ENCODE results near the gene MROH9. TPM values are rescaled to one million over a fixed set of nuclear protein-coding genes. Genes with fewer than 3 reads are reported as not detected.

Gene MROH9
- total RNA-seq, 4 donors from 2014 or later = not detected

DNA sequence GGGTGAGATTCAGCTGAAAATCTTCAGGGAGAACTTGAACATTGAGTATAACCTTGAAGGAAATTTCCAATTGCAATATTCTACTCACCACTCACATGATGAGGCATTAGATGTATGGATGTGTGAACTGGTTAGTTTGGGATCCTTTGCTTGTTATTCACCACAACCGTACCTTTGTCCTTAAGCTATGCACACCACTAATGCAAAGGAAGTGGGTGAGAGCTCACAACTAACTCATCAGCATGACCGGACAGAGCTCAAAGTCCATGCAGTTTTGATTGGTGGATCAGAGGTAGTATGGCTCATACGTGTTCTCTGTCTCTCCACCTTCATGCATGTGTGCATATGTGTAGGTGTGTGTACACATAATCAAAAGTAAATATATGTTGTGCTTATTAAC, 43.5 kb upstream of the MROH9 start:
- no peak for DNase-seq (ENCODE audit: extremely low spot score)
- H3K27me3 ChIP-seq = no peaks in the 10 kb centered on the region
- H3K36me3 ChIP-seq = no peaks in the 10 kb centered on the region
- WGBS = 94% methylated on average over 3 of the region's 3 CpGs
- TF ChIP-seq POLR2AphosphoS5 (IDR thresholded peaks at IDR 0.05) = no peak
- no peak for TF ChIP-seq EP300 (IDR thresholded peaks at IDR 0.05)
- TF ChIP-seq POLR2A (IDR thresholded peaks at IDR 0.05; ENCODE audit: low read depth) = no peak
- TF ChIP-seq, protein P1, sequence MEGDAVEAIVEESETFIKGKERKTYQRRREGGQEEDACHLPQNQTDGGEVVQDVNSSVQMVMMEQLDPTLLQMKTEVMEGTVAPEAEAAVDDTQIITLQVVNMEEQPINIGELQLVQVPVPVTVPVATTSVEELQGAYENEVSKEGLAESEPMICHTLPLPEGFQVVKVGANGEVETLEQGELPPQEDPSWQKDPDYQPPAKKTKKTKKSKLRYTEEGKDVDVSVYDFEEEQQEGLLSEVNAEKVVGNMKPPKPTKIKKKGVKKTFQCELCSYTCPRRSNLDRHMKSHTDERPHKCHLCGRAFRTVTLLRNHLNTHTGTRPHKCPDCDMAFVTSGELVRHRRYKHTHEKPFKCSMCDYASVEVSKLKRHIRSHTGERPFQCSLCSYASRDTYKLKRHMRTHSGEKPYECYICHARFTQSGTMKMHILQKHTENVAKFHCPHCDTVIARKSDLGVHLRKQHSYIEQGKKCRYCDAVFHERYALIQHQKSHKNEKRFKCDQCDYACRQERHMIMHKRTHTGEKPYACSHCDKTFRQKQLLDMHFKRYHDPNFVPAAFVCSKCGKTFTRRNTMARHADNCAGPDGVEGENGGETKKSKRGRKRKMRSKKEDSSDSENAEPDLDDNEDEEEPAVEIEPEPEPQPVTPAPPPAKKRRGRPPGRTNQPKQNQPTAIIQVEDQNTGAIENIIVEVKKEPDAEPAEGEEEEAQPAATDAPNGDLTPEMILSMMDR (IDR thresholded peaks at IDR 0.05) = no peak
- no peaks in the 10 kb centered on the region for H3K4me1 ChIP-seq
- H3K9me3 ChIP-seq = no peaks in the 10 kb centered on the region
- no peak overlapping the region for H3K4me3 ChIP-seq
- intact Hi-C loops (cut with DNase I) = no loop called here
- no peak overlapping the region for H3K27ac ChIP-seq (replicated peaks in 1 of 4)

DNA sequence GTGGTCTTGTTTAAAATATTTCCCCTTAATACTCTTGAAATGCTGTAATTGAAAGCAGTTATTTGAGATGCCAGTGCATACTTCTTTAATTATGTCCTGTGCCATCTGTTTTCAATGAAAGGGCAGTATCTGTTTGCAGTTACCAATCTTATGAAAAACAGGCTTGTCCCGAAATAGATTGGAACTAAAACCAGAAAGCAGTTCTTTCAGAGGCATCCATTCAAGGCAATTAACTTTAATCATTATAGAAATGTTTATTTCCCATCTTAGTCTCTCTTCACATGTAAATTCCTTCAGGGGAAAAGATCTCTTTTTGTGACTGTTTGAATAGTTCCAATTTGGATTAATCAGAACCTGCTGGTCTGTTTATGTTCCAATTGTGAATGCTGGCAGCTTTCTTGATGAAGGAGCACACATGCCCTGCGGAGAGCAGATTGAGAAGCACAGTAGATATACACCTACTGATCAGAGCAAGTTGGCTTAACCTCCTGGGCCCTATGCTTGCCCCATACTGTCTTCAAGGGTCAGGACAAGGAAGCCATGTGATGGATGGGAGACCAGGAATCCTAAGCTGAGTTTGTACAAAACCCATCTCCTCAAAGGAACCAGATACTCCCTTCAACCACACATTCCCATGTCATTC, 41.6 kb upstream of the MROH9 start:
- TF ChIP-seq POLR2AphosphoS5 (IDR thresholded peaks at IDR 0.05) (no peak), POLR2A (IDR thresholded peaks at IDR 0.05; ENCODE audit: low read depth) (no peak), EP300 (IDR thresholded peaks at IDR 0.05) (no peak)
- TF ChIP-seq, protein P1 (IDR thresholded peaks at IDR 0.05) = no peak
- H3K4me1 ChIP-seq = no peaks in the 10 kb centered on the region
- intact Hi-C loops (cut with DNase I) = no loop called here
- H3K27me3 ChIP-seq = no peaks in the 10 kb centered on the region
- 52% methylated on average over 2 of the region's 2 CpGs for WGBS
- no peaks in the 10 kb centered on the region for H3K36me3 ChIP-seq
- no peaks in the 10 kb centered on the region for H3K9me3 ChIP-seq
- DNase-seq (ENCODE audit: extremely low spot score) = no peak
- no peak overlapping the region for H3K4me3 ChIP-seq
- H3K27ac ChIP-seq (replicated peaks in 1 of 4) = no peak overlapping the region

DNA sequence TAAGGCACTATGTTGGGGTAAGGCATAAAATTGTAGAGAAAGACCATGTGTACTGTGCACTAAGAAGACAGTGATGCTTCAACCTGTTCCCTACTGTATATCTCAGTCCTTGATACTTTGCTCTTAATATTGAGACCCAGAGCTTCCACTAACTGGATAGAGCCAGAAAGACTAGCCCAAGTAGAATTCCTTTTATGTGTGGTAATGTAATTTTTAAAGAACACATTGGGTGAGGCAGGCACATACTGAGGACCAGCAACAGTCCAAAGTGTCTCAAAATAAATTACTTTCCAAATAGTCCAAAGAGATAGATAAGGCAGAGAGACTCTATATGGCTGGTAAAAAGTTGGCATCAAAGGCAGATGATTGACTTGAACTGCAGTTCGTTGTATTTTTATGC, 31.4 kb upstream of the MROH9 start:
- no peaks in the 10 kb centered on the region for H3K9me3 ChIP-seq
- TF ChIP-seq, protein P1 (IDR thresholded peaks at IDR 0.05) = no peak
- TF ChIP-seq POLR2AphosphoS5 (IDR thresholded peaks at IDR 0.05) (no peak), POLR2A (IDR thresholded peaks at IDR 0.05; ENCODE audit: low read depth) (no peak), EP300 (IDR thresholded peaks at IDR 0.05) (no peak)

DNA sequence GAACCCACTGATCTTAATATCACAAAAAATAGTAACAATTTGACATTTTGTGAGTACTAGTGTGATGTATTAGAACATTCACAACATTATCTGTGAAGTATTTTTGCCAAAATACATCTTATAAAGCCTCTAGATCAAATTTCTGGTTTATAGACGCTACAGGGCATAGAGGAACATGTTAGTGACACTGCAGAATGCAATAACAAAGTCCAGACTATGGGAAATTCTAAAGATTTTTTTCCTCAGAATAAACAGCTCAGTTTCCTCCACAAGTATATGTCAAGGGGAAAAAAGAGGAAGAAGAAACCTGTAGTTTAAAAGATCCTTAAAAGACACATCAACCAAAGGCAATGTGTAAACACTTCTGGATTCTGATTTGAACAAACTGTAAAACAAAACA, 26.4 kb upstream of the MROH9 start:
- intact Hi-C loops (cut with DNase I) = no loop called here
- Histone ChIP-seq H3K4me3 (no peak overlapping the region), H3K36me3 (no peaks in the 10 kb centered on the region), H3K27ac (replicated peaks in 1 of 4) (no peak overlapping the region), H3K9me3 (no peaks in the 10 kb centered on the region), H3K27me3 (no peaks in the 10 kb centered on the region), H3K4me1 (peaks cover 0 to 10% (median 0%) of the 10 kb centered on the region in 4 donors)
- WGBS = 62% methylated on average over 1 of the region's 1 CpG
- DNase-seq (ENCODE audit: extremely low spot score) = no peak
- TF ChIP-seq EP300 (IDR thresholded peaks at IDR 0.05) = no peak
- no peak for TF ChIP-seq POLR2A (IDR thresholded peaks at IDR 0.05; ENCODE audit: low read depth)
- TF ChIP-seq POLR2AphosphoS5 (IDR thresholded peaks at IDR 0.05) = no peak
- TF ChIP-seq, protein P1 (IDR thresholded peaks at IDR 0.05) = no peak

More for the DNA sequence above, 31.4 kb upstream of the MROH9 start:
- DNase-seq (ENCODE audit: extremely low spot score) = no peak
- H3K4me3 ChIP-seq = no peak overlapping the region
- intact Hi-C loops (cut with DNase I) = no loop called here
- H3K27ac ChIP-seq (replicated peaks in 1 of 4) = no peak overlapping the region
- H3K36me3 ChIP-seq = no peaks in the 10 kb centered on the region
- H3K4me1 ChIP-seq = no peaks in the 10 kb centered on the region
- 81% methylated on average over 1 of the region's 1 CpG for WGBS
- H3K27me3 ChIP-seq = no peaks in the 10 kb centered on the region

DNA sequence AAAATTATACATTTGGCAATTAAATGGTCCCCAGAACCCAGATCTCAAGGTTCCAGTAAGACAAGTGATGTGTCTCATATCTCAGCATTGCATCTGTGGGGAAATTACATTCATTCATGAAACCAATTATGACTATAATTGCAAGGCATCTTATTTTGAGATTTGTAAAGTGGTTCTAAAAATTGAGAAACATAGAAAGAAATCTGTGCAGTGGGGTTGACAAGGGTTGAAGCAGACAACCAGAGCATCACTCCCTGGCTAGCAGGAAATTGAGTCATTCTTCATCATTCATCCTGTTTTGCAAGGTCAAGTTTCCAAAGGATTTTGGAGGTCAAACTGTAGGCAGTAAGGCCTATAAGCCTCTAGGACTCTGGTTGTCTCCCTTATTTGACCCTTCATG, 25.1 kb upstream of the MROH9 start:
- intact Hi-C loops (cut with DNase I) = no loop called here
- TF ChIP-seq POLR2A (IDR thresholded peaks at IDR 0.05; ENCODE audit: low read depth) (no peak), POLR2AphosphoS5 (IDR thresholded peaks at IDR 0.05) (no peak), EP300 (IDR thresholded peaks at IDR 0.05) (no peak)
- TF ChIP-seq, protein P1 (IDR thresholded peaks at IDR 0.05) = no peak
- H3K4me3 ChIP-seq = no peak overlapping the region
- H3K4me1 ChIP-seq = peaks cover 0 to 10% (median 0%) of the 10 kb centered on the region in 4 donors
- H3K27me3 ChIP-seq = no peaks in the 10 kb centered on the region
- no peak for DNase-seq (ENCODE audit: extremely low spot score)
- H3K36me3 ChIP-seq = no peaks in the 10 kb centered on the region
- no peaks in the 10 kb centered on the region for H3K9me3 ChIP-seq
- no peak overlapping the region for H3K27ac ChIP-seq (replicated peaks in 1 of 4)
